Activated CD8-positive, alpha-beta memory T cell treated with anti-CD3 and anti-CD28 coated beads, Interleukin-2, amount 50 U/mL, for 4 hours (primary cell): ENCODE data around the gene ATG3.
"Not testable (repeated sequence)": the region's sequence is repeated elsewhere in the genome, so short reads cannot be mapped to it uniquely, and the experiment has no call there.

ENCODE experiments used
- DNase-seq: peaks from one replicate; pipeline ENCODE4 v3.0.0-alpha.2; 2020

ATG3 gene

GRCh38 chr3:112497897-112498548 is 63.7 kb downstream of the ATG3 start:
- DNase-seq: no peak

- DNase-seq: no peak
Measured at GRCh38 chr3:112496366-112497067, 65.2 kb downstream of the ATG3 start.

- DNase-seq: not testable (repeated sequence)
Measured at GRCh38 chr3:112494448-112494767, 67.4 kb downstream of the ATG3 start.

- no peak for DNase-seq
Measured at GRCh38 chr3:112492124-112492523, 69.6 kb downstream of the ATG3 start.

- no peak for DNase-seq
Measured at GRCh38 chr3:112491373-112491772, 70.4 kb downstream of the ATG3 start.

- DNase-seq: no peak
Measured at GRCh38 chr3:112489674-112490479, 71.9 kb downstream of the ATG3 start.

GRCh38 chr3:112486811-112487505 is 74.8 kb downstream of the ATG3 start:
- DNase-seq: no peak

- no peak for DNase-seq
Measured at GRCh38 chr3:112484352-112484751, 77.4 kb downstream of the ATG3 start.

GRCh38 chr3:112482675-112483074 is 79.1 kb downstream of the ATG3 start:
- DNase-seq: no peak
